Measurements from ENCODE around the gene POSTN.

The POSTN gene, protein sequence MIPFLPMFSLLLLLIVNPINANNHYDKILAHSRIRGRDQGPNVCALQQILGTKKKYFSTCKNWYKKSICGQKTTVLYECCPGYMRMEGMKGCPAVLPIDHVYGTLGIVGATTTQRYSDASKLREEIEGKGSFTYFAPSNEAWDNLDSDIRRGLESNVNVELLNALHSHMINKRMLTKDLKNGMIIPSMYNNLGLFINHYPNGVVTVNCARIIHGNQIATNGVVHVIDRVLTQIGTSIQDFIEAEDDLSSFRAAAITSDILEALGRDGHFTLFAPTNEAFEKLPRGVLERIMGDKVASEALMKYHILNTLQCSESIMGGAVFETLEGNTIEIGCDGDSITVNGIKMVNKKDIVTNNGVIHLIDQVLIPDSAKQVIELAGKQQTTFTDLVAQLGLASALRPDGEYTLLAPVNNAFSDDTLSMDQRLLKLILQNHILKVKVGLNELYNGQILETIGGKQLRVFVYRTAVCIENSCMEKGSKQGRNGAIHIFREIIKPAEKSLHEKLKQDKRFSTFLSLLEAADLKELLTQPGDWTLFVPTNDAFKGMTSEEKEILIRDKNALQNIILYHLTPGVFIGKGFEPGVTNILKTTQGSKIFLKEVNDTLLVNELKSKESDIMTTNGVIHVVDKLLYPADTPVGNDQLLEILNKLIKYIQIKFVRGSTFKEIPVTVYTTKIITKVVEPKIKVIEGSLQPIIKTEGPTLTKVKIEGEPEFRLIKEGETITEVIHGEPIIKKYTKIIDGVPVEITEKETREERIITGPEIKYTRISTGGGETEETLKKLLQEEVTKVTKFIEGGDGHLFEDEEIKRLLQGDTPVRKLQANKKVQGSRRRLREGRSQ

DNA sequence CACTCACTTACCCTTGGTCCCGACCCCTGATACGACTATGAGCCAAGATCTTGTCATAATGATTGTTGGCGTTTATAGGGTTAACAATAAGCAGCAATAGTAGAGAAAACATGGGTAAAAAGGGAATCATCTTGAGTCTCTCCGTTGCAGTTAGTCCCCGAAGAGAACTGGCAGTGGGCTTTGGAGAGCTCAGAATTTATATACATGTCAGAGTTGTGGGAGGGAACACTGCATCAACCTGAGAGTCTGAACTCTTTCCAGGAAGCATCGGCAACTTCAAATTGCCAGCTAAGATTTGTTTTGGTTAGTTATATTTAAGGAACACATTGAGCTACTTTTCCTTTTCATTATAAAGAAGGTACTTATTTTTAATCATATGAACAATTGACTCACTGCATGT is at the start of gene POSTN:
Gene POSTN, minus strand, starts transcription at position 172 of the 400 bp plus-strand sequence. Its CDS starts 42 bp downstream, at position 130.
- DNase-seq = no peak

DNA sequence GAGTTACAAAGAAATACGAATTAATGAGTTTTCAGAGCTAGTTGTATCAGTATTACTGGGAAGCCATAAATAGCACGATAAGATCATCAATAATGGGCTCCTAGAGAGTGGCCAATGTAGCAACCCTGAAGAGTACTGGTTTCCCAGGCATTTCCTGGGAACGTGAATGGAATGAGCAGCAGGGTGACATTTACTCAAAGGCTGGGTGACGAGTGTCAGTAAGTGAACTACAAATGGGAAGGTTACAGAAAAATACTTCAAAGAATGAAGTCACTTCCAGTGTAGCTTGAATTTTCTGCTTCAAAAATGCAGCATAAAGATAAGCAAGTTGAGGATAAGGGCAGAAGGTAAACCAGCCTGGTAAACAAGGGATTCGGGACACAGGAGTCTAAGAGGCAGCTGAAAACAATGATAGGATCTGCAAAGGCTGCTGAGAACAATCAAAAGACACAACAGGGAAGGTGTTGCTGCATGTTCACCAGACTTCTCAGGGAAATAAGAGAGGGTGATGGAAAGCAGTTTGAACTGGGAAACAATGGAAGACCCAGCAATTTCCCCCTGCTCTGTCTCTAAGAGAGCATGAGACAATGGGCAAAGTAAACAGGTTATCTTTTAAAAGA is 48.6 kb upstream of the POSTN start:
- DNase-seq = no peak

DNA sequence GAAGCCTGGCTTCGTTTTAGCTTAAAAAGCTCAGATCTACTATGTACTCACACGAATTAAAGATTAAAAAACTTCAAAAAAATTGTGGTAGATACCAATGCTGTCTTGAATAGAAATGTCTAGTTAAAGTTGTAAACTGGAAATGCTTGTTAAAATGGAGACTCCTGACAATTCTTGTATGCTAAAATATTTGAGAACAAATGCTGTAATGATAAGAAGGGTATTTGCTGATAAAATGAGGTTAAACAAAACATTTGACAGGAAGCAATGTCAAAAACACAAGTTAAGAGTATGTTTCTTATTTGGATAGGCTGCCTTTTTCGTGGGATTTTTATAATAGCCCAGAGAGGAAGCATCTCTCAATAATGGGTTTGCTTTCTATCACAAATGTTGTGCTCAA is 48.0 kb upstream of the POSTN start:
- no peak for DNase-seq

DNA sequence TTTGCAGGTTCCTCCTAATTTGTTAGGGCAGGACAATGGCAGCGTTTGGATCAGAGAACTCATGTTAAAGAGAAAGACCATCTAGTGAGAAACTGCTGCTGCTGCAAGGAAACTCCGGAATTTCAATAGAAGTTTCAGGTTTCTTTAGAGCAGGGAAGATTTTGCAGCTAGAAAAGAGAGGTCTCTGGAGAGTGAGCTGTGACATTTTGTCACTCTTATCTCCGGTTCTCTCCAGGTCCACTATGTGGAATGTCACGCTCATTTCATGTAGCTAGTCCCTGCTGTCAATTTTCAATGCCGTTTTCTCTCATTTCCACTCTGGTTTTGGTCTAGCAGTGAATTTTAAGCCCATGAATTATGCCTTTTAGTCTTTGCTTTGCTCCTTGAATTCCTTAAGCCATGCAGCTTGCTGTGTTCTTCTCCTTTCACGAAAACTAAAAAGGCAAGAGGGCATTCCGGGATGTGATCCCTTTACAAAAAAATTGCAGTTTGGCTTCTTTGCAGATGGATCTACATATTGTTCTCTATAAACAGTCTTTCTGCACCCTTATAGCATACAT is 46.7 kb upstream of the POSTN start:
- DNase-seq = no peak

DNA sequence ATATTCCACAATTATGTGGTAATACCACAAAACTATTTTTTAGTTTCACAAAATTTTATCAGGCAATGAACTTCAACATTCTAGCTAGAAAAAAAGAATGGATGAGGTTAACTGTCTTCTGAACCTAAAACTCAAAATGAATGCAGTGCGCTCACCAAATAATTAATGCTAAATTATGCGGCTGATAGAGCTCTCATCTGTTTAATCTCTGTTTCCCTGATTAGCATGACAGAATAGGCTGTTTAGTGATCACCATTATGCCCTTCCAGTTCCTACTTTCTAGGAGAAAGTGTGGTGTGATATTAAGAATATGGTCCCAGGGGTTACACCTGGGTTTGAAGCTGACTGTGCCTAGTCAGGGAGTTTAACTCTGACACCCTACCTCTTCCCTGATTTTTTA is 42.8 kb upstream of the POSTN start:
- DNase-seq = no peak

DNA sequence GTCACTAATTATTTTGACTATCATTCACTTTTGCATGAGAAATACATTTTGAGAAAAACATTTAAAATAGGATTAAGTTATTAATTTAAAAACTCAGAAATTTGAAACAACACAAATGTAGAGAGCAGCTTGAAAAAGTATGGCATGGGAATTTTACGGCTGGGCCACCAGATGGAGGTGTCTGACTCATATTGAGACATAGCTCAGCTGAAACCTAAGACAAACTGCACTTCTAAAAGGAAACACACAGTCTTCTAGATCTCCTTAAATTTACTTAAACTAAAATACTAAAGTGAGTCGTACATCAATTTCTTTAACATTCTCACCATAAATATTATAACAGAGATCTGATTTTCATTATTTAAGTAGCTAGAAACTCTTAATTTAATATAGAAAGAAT is 41.9 kb upstream of the POSTN start:
- DNase-seq = no peak

DNA sequence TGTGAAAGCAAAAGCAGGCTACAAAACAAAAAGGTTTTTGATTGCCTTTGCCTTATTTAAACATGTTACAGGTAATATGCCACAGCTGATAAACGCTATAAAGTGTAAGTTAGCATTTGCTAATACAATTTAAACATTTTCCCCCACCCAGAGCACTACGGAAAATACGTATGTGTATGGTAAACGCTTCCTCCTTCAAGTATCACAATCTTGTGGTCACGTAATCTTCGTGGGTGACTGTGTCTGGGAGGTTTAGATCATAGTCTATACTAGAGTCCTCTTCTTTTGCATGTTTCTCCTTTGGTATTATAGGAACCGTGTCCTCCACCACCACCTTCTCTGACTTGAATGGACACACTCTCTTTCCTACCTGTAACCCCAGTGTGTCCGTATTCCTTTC is 38.1 kb upstream of the POSTN start:
- DNase-seq = no peak

DNA sequence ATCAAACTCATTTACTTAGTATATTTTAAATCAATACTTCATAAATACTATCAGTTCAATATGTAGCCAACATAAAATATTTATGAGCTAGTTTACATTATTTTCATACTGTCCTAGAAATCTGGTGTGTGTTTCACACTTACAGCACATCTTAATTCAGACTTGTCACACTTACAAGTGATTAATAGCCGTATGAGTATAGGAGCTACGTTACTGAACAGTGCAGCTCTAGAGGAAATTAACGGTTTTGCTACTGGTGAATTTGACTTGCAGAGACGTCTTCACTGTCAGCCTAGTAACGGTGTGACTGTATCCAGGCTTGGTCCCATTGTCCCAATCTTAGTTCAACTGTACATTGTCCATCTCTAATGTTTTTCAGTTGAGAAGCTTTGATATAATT is 33.7 kb upstream of the POSTN start:
- no peak for DNase-seq

DNA sequence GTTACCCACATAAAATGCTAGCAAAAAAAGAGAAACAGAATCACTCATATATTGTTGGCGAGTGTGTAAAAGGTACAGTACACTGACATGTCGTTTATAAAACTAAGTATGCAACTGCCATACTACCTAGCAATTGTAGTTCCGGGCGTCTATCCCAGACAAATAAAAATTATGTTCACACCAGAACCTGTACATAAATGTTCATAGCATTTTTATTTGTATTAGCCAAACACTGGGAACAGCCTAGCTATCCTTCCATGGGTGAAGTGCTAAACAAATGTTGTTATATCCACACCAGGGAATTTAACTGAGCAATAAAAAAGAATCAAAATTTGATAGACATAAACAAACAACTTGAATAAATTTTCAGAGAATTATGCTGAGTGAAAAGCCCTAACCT is 28.9 kb upstream of the POSTN start:
- no peak for DNase-seq

DNA sequence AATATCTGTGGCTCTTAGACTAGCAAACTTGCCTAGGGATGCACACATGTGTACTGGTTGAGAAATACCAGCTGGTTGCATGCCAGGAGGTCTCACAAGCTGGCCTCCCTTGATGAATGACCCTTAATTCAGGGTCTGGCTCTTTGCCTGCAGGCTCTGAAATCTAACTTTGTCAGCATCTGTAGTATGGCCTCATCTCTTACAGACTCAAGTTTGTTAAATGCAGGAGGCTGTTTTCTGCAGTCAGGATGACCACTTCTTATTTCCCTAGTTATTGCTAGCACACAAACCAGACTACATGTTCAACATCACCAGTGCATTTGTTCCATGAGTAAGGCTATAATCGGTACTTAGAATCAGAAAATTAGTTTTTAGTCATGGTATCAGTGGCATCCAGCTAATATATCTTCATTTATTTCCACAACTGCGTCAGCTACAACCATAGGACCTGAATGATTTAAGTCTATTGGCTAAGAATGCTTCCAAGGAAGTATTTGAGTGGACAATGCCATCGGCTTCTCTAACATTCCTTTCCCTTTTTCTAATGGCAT is 23.3 kb upstream of the POSTN start:
- no peak for DNase-seq

DNA sequence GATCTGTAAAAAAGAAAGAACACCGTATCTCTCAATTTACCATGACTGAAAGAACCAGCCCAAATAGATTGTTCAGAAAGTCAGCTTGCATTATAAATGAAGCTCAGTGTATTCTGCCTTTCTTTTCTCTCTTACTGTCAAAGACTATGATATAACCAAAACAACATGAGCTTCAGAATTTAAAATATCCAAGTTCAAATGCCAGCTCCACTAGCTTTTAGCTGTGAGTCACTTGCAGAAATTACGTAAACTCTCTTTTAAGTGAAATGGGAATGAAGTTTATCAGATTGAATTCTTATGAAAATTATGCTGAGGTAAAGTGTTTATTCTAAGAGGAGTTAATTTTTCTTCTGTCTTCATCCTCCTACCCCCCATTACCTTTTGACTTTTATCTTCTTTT is 20.0 kb upstream of the POSTN start:
- DNase-seq = no peak

DNA sequence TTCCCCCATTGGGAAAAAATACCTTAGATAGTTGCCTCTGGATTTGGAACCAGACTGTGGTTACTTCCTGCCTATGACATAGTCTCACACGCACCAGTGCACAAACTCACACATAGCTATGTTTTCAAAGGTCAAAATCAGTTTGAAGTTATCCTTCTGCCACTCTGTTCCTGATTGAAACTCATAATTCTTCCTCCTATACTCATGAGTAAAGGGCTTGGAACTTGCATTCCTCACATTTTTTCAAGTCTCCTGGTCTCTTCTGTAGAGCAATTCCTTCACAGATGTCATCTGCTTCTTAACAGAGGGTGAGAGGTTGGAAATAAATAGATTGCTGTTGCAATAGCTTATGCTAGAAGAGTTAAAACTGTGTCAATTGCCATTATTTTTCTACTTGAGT is 18.6 kb upstream of the POSTN start:
- no peak for DNase-seq

DNA sequence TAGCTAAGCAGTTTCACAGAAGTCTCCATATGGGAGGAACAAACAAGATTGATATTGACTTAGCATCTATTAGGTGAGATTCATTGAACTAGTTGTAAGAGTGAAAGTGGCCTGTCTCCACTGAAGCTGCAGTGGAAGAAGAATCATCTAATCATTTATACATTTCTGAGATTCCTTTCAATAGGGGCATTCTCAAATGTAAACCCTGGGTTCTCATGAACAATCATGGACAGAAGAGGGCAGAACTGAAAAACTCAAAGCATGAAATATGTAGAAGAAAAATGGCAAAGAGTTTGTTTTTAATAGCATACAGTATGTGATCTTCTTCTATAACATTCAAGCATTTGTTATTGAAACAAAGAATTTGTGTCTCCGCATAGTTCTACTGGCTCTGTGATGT is 17.6 kb upstream of the POSTN start:
- DNase-seq = no peak

DNA sequence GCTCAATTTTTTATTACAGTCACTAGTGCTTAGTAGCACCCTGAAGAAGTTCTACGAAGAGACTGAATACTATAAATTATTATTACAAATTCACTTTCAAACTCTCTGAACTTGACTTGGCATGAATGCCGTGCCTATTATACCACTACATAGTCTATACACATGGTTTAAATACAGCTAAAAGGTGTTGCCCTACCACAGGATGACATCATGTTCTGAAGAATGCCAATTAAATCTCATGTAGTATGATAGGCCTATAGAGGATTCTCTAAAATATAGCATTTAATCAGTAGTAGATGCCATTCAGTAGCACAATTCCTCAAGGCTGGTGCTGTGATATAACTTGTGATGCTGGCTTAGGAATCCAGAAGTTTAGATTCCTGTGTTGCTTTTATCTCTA is 16.7 kb upstream of the POSTN start:
- no peak for DNase-seq

DNA sequence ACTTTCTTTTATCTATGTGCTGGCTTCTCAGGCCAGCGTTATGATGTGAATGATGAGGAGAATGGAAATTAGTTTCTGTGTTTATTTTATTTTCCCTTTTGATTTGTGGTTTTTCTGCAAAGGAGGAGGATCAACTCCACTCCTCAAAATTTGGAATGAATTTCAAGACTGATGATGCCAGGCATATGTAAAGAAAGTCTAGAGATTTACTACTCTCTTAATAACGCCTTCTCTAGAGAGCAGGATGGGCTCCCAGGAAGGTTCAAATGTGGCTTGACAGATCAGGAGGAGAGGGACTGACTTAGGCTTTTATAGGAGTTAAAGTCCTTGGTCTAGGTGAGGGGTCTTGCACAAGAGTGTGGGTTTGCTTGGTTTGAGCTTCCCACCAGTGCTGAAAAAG is 15.1 kb upstream of the POSTN start:
- DNase-seq = no peak

DNA sequence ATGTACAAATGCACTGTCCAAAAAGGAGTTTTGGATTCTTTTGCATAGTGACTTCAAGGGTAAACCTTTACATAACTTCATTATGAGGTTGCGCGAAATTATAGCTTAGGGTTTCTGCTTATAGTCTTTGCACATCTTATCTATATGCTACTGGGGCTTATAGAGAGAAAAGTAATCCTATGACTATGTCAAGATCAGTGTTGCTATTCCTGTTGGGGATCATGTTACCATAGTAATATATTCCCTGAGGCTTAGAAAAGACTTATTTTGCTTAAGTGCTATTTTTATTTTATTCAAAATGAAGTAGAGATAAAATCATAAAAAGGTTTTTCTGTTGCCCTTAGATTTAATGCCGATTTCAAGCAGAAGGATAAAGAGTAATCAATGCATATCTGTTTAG is 14.7 kb upstream of the POSTN start:
- no peak for DNase-seq

DNA sequence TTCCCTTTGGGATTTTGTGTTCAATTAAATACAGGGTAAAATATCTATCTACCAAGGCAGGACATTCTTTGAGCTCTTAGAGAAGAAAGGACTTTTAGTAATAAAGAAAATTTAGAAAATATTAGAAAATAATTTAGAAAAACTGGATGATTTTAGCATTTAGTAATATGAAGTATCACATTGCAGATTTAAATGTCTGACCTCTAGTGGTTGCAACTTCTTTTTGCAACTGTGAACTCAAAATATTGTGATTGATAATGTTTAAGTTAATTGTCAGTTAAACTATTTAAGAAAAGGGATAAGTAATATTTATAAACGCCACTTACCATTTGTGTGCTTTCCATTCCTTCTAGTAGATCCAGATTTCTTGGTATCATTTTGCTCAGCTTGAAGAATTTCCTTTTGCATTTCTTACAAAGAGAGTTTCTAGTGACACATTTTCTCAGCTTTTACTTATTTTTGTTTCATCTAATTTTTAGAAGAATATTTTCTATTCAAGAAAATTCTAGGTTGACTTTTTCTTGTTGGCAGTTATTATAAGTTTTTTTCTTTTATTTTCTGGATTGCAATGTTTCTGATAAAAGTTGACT is 10.3 kb upstream of the POSTN start:
- DNase-seq = no peak

DNA sequence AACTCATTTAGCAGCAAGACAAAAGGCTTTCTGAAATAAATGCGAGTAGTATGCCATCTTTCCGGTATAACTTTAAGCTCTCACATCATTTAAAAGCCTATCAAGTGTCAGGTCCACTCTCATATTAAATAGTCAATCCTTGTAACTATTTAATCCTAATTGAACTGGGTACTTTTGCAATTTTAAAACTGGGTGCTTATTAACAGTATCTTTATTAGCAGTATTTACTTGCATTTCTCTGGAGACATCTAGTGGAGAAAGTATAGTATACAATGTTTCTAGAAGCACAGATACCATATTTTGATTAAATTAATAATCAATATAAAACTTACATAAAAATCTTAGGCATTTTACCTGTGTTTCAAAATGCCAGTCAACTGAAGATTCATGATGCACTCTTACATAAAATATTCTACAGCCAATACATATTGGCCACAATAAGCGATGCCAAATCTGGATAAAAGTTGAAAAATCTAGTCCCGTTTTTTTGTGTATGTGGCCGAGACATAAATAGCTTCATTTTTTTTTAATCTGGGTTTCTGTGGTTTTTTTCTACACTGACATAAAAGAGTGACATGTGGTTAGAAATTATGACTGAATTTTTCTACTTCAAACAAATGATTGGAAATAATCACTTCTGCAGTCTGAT is 4.3 kb upstream of the POSTN start:
- no peak for DNase-seq

DNA sequence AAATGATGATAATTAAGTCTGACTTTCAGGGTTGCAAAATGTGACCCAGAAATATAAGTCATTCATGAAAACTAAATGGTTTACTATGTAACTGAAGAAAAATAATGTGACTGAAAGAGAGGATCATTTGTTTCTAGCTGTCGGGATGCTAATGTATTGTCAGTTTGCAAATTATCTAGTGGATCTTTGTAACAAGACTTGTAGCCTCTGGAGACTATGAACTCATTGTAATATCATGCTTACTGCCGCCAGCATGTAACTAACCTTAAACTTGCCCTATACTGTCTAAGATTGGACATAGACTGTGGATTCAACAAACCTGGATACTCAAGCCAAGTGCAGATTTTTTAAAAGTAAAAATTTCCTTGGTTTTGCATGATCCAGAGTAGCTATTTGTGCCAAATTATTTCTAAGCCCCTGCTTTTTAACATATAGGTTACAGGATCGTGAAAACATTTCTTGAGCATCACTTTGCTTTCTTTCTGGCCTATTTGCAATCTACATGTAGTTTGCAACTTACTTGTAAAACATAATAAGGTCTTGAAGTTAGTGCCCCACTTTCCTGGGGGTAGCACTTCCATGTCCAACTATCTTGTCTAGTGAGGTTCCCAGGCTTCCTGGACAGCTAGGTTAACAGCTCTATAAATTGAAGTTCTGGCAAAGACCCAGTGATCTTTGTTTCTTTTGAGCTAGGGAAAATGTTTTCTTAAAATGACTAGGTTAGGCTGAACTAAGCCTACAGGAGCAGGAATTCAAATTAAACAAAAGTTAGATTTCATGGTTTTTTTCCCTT is 3.3 kb upstream of the POSTN start:
- DNase-seq = no peak

DNA sequence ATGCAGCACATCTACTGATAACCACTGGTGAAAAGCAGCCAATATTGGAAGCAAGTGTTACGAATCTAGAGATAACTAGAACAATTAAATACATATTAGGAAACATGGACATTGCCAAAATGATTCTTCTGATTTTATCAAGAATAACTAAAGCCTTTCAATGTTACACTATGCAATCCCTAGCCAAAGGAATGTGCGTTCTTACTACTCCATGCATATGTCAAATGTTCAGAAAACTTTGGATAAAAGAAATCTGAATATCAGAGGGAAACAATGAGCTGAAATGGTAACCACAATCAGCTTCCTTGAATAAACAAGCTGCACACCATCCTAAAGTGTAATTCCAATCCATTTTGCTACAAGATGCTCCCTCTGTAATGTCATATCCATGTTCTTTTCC is 951 bp upstream of the POSTN start:
- no peak for DNase-seq

DNA sequence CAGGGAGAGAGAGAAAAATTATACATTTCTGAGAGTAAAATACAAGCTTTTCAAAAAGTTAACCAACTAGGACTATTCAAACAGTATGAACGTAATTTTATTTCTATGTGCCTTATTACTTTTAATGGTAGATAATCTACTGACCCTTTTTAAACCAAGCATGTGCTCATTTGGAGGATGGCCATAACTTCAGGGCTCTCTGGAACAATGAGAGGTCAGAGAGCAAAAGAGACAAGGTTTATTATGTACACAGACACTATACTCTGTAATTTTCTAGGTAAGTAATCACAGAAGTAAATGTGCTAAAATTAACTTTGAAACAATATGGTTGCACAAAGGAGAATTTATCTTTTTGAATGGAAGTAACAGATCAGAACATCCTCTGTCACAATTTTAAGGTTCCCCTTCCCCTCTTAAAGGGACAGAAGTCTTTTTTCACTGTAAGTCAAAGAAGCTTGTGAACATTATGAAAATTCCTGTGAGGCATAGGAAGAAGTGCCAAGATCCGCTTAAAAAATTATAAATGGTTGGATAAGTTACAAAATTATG is 1.0 kb downstream of the POSTN start:
- no peak for DNase-seq
